NCI-H446 (cell line): Measurements from ENCODE around the gene COLEC11.

Source experiments
- DNase-seq, 2 experiments: peaks; one replicate each; lab custom pipeline; 2025; lab: John Stamatoyannopoulos, UW

The COLEC11 gene

DNA sequence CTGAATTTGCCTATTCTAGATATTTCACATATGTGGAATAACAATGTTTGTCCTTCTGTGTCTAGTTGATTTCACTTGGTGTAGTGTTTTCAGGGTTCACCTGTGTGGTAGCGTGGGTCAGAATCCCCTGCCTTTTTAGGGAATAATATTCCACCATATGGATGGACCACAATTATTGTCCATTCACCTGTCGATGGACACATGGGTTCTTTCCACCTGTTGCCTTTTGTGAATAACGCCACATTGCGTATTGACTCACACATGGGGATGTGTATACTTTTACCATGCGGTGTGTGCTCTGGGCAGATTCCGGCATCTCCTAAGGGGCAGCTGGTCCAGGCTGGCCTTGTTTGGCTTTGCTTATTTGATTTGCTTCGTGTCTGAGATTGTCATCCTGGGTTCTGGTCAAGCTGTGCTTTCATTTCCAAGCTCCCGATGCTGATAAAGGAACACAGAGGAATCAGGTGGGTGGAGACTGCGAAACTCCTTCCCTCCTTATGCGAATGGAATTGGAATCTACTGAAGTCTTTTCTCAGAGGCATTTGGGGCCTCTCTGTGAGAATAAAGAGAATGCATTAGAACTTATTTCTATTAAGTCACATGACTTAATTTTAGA lies 44.2 kb downstream of the COLEC11 start:
- no peak for DNase-seq

DNA sequence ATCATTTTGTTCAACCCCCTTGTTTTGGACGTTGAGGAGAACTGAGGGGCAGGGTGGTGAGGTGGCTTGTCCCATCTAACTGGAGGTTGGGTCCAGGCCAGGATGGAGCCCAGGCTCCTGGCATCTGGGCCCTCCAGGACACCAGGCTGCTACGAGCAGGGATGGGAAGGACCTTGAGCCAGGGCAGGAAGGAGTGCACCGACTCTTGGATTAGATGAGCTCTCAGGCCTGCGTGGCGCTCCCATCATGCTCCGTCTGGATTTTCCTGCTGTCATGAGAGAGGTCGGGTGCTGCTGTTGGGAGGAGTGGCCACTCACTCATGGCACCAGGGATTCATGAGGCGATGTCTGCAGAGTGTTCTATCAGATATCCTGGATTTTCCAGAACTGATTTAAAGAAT lies 44.7 kb downstream of the COLEC11 start:
- DNase-seq = no peak

DNA sequence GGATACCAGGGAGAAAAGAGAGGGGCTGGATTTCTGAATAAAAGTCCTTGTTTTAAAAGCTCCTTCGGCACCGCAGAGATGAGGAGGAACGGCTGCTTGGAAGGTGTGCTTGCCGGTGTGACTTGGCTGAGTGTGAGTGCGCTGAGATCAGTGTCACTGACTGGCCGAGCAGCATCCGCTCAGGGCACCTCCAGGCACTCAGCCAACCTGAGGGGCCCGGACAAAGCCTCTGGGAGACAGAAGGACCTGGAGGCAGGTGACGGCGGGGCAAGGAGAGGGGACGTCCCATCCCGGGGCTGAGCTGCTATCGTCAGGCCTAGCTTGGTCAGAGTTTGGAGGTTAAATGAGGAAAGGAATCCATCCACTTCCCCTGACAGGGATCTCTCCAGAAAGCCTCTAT lies 46.3 kb downstream of the COLEC11 start:
- no peak for DNase-seq

DNA sequence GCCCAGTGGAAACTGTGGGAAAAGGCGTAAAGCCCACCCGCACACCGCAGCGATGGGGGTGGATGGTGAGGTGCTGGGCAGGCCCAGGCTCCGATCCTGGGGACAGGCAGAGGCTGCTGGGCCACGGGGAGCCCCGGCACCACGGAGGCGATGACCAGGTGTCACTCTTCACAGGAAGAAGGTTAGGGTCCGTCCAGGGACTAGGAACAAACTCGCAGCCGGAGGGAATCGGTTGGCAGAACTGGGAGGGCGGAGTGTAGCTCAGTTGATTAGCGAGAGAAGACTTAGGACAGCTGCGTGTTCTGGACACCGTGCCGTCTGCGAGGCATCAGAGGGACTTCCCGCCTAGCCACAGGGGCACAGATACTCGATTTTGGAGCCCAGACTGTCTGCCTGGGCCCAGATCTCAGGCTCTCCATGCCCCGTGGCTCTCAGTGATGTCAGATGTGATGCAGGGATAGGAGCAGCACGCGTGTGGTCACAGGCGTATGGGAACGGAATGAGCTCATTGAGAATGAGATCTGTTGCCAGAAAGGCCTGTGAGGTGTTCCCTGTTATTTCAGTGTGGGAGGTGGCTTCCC lies 47.0 kb downstream of the COLEC11 start:
- no peak for DNase-seq

DNA sequence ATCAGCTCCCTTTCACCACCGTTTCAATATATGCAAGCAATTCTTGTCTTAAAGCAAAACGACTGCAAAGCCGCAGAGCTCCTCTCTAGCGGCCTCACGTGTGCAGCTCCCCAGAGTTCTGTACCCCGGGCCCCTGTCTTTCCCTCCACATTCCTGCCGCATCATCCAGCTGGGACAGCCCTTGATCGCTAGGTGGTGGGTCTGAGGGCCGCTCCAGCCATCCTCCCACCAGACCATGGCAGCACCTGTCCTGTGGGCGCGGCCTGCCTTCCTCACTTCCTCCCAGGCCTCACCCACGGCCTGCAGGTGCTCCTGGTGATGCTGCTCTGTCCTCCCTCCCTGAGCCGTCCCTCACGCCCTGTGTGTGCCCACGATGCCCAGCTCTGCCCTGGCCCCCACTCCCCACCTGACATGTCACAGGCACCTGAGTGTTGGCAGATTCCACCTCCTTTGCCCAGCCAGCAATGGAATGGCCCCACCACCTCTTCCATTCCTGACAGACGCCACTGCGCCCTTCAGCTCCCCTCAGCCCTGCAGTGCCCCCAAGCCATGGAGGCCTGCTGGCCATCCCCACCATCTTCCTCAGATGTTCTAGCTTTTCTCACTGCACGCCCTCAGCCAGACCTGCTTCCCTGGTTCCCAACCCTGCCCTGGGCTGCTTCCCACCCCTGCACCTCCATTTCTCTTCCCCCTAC lies 47.8 kb downstream of the COLEC11 start:
- no peak for DNase-seq

DNA sequence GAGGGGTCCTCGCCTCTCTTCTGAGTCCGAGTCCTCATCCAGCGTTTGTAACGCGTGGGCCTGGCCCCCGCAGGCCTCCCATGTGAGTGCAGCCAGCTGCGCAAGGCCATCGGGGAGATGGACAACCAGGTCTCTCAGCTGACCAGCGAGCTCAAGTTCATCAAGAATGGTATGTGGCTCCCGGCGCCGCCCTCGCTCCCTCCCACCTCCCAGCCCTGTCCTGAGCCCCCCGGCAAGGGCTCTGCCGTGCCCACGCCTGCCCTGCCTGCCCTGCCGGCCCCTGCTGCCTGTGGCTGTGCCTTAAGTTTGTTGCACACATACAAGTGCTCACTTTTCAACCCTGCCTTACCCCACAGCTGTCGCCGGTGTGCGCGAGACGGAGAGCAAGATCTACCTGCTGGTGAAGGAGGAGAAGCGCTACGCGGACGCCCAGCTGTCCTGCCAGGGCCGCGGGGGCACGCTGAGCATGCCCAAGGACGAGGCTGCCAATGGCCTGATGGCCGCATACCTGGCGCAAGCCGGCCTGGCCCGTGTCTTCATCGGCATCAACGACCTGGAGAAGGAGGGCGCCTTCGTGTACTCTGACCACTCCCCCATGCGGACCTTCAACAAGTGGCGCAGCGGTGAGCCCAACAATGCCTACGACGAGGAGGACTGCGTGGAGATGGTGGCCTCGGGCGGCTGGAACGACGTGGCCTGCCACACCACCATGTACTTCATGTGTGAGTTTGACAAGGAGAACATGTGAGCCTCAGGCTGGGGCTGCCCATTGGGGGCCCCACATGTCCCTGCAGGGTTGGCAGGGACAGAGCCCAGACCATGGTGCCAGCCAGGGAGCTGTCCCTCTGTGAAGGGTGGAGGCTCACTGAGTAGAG lies 48.7 kb downstream of the COLEC11 start:
- DNase-seq = no peak

DNA sequence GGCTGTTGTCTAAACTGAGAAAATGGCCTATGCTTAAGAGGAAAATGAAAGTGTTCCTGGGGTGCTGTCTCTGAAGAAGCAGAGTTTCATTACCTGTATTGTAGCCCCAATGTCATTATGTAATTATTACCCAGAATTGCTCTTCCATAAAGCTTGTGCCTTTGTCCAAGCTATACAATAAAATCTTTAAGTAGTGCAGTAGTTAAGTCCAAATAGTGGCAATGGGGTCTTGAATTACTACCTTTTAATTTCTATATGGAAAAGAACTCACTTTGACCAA lies 49.3 kb downstream of the COLEC11 start:
- DNase-seq = no peak

DNA sequence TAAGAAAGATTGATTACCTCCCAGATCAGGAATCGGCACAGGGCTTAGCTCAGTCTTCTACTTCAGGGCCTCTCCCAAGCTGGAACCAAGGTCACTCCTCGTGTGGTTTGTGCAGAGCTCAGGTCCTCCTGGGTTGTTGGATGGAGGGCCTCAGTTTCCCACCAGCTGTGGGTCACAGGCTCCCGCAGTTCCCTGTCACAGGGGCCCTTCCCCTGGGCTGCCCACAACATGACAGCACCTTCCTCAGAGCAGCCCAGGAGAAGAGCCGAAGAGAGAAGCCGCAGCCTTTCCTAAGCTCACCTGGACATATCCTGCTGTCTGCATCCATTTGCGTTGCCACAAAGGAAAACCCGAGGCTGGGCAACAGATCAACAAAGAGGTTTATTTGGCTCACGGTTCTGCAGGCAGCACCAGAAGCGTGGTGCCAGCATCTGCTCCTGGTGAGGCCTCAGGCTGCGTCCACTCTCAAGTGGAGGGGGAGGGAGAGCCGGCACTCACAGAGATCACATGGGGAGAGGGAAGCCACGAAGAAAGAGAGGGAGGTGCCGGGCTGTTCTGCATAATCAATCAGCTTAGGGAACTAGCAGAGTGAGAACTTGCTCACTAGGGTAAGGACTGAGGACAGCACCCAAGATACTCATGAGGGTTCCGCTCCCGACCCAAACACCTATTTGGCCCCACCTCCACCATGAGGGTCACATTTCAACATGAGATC lies 50.1 kb downstream of the COLEC11 start:
- no peak for DNase-seq

DNA sequence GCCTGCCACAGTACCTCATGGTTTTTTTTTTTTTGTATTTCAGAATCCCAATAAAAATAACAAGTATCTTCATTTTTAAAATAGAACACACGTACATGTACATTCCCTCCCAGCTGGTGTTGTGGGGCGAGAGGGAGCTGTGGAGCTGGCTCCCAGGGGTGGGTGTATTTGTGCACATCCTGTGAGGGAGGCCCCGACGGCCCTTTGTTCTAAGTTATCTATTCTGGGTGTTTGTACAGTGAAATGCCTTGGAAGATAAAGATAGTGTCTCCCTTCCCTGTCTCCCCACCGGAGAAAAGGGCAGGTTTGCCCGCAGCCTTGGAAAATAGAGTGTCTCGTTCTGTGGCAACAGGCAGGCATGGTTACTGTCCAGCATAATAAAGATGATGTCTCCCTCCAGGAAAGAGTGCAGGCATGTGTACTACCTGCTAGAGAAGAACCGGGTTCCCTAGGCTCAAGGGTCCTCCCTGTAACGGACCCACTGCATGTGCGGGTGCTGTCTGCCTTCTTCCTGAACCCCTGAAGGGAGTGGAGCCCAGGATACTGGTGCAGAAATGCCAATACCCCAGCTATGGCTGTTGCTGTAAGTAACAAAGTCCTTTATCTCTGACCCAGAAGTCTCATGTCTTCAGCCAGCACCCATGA lies 51.0 kb downstream of the COLEC11 start:
- DNase-seq = no peak

DNA sequence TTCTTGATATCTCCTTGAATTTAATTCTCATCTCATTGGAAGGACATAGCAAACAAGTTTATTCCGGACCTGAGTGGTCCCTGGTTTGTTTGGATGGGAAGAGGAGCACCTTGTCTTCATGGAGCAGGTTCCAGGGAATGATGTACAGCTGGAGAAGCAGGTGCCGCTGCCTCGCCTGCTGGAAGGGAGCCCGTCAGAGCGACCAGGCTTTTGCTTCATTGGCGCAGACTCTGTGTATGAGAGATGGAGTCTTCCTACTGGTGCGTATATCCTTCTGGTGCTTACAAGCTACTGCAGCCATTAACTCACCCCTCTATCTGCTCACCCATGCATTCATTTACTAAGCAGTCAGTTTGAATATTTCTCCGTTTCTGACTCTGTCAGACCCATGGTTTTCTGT lies 51.5 kb downstream of the COLEC11 start:
- DNase-seq = no peak

DNA sequence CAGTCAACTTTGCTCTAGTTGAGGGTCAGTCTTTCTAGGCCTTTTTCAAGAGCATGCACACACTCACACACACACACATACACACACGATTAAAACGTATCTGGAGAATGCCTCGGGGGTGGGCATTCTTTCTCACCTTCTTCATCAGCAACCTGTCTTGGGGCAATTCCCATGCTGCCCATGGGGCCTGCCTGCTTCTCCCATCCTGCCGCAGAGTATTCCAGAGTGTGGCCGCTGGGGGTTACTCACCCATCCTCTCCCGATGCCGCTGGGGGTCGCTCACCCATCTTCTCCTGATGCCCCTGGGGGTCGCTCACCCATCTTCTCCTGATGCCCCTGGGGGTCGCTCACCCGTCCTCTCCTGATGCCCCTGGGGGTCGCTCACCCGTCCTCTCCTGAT lies 52.3 kb downstream of the COLEC11 start:
- DNase-seq = no peak

DNA sequence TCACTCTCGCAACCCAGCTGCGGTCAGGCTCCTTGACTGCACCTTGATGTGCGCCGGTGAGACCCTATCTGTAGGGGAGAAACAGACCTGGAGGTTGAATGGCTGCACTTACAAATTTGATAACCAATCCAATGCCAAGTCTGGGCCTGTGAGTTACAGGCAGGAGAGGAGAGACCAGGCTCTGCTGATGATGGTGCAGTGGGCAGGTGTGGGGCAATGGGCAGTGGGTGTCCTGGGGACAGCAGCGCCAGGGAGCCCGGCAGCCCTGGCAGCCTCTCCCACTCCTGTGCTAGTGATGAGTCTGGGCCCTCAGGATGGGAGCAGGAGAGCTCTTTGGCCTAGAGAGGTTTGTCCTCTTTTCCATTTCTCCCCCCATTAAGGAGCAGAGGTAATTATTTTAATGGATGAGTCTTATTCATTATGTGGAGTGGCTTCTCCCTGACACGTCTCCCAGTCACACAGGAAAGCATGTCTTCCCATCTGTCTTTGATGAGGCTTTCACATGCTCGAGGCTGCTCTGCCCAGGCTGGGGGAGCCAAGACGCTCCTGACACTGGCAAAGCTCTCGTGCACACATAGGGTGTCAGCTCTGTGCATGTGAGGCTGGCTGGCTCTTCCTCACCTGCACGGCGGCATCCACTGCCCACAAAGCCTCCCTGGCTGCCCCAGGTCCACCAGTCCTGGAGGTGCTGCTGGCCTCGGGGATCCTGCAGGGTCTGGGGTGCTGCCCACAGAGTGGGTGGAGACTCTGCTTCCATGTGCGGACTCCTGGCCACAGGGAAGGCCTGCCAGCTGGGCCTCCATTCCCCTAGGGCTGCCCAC lies 53.1 kb downstream of the COLEC11 start:
- no peak for DNase-seq

DNA sequence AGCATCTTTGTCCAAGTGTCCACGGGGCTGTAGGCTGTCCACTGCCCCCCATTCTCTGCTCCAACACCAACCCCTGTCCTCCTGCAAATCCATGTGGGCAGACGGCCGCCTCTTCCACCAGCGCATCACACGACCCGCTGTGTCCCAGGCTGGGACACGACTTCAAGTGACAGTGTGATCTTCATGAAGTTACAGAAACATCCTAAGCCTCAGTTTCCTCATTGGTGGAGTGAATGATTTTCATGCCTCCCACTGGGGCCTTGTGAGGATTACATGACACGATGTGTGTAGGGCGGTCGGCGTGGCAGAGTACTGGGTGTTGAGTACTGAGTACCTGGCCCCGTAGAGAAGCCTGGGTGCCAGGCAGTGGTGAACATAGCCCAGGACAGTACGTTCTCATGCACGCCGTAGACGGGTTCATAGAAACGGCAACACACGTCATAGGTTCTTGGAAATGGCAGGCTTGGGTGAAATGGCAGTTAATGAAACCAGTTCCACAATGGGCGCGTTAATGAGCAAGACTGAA lies 53.8 kb downstream of the COLEC11 start:
- no peak for DNase-seq

DNA sequence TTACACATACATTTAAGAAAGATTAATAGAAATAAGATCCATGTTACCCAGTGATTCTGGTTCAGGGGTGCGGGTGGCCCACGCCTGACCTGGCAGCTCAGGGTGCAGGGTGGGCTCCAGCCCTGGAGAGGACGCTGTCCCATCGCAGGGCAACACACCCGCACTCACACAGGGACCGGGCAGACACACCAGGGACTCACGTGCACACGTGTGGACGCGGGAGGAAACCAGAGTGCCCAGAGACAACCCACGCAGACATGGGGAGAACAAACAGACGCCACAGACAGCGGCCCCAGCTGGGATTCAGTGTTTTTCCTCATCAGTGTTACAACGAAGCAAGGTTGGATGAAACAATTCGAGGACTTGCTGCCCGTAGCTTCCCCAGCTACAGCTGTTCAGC lies 54.7 kb downstream of the COLEC11 start:
- no peak for DNase-seq

DNA sequence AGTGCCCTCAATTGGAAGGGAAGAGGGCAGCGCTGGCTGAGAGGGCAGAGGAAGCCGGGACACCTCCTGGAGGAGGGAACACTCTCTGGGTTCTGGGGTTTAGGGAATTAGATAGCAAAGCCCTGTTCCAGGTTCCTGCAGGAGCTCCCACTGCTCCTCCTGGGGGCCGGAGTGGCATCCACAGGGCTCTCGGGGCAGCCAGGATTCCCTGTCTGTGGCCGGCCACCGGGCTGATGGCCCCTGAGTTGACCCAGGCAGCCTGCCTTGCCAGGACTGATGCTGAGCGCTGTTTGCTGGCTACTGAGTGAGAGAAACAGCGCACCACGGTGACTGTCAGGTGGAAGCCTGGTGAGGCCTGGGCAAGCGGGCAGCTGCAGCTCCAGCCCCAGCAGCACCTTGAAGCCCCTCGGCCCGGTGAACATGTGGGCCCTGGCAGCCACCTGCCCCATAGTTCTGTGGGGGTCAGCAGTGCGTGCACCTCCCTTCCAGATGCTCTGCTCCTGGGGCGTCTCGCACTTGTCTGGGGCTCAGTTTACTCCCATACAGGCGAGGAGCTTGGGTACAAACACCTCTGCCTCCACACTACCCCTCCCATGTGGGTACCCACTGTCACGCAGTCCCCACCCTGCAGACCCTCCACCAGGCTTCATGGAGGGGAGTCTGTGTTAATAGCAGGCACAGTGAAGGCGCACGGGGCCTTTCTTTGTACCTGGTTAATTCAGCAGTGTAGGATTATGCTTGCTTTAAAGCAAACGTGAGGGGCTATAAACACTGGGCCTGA lies 55.4 kb downstream of the COLEC11 start:
- no peak for DNase-seq

DNA sequence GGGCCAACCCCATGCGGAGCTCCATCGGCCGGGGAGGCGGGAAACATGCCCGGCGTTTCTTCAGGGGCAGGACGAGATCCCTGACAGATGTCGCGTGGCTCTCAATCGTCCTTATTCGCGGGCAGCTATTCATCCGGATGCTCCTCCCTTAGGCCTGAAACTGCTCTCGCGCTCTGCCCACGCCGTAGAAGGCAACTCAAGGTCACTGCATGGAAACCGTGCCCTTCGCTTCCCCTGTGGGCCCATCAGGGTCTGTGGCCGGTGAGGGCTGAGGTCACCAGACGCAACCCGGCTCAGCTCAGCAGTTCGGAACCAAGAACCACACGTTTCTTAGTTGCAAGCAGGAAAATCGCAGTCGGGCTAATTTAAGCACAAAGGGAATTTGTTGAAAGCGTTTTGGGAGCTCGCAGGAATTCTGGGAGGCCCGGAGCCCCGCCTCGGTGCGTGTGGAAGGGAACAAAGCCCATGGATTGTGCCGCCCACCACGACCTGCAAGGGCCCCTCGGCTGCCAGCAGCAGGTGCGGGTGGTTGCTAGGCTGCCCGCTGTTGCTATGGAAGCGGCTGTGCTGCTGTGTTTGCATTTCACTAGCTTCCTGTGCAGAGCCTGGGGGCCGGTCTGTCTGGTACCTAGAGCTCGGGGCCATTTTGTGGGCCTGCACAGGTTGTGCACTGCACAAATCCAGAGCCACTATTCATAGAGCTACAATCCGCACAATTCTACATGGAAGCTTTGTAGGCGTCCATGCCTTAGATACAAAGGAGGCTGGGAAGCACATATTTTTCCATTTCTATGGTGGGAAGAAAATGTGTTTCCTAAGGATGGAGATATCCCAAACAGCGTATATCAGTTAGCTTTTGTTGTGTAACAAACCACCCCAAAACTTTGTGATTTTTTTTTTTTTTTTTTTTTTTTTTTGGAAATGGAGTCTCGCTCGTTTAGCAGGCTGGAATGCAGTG lies 57.1 kb downstream of the COLEC11 start:
- no peak for DNase-seq

DNA sequence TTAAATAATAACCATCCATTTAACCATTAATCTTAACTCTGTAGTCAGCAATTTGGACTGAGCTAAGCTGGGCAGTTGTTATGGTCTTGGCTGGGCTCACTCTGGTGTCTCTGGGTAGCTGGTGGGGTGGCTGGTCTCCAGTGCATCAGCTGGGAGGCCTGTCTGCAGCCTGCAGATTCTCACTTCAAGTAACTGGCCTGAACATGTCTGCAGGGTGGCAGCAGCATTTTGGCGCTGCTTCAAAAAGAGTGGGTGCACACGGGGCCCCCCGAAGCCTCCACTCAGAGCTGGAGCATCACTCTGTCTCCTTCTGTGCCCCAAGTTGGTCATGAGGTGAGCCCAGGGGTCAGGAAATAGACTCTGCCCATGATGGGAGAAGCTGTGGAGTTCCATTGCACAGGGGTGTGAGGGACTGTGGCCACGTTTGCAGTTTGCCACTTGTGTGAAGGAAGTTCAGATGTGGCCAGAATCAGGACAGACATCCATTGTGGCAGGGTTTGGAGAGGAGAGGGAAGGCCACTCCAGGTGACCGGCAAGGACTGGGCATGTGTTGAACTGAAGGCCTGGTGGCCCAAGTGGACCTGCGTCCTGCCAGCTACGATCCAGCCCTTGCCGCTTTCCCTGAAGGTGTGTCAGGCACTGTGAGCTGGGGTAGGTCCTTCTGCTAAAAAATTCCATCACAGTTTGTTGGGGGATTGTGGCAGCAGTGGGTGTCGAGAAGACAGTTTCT lies 58.1 kb downstream of the COLEC11 start:
- DNase-seq = no peak

DNA sequence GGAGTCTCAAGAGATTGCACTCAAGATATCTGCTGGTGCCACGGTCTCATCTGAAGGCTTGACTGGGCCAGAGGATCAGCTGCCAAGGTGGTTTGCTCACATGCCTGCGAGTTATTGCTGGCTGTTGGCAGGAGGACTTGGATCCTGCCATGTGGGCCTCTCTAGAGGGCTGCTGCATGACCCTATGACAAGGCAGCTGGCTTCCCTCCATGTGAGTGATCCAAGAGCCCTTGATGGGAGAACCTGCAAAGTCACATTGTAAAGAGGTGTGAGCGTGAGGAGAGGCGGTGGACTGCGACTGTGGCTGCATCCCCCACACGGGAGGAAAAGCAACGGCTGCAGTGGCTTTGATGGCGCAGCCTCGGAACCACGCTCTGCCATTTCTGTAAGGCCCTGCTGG lies 59.1 kb downstream of the COLEC11 start:
- no peak for DNase-seq
